ENCODE data around the gene PPP6R2.
A peak's percentile ranks its signal among the peaks of the same experiment; 100 is the strongest.

DNA sequence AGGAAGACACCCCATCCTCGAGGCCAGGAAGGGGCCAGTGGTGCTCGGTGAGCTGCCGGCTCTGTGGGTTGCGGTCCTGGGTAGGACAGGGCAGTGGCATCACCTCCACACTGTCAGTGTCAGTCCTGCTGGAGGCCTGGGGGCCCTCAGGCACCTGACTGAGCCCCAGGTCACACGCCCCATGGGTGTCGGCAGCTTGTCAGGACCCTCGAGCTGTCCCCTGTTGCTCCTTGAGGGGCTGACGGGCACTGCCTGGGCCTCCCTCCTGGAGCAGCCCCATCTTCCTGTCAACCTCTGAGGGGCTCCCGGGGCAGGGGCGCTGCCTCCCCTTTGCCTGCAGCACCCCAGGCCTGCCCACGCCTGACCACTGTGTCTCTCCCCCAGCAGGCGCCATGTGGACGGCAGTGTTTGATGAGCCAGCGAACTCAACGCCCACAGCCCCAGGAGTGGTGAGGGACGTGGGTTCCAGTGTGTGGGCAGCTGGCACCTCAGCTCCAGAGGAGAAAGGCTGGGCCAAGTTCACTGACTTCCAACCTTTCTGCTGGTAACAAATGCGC is 96.3 kb downstream of the PPP6R2 start:
- peak in 1 of 3 donors; percentile 16 for TF ChIP-seq POLR2AphosphoS5 (IDR thresholded peaks at IDR 0.05)
- TF ChIP-seq, protein P1, sequence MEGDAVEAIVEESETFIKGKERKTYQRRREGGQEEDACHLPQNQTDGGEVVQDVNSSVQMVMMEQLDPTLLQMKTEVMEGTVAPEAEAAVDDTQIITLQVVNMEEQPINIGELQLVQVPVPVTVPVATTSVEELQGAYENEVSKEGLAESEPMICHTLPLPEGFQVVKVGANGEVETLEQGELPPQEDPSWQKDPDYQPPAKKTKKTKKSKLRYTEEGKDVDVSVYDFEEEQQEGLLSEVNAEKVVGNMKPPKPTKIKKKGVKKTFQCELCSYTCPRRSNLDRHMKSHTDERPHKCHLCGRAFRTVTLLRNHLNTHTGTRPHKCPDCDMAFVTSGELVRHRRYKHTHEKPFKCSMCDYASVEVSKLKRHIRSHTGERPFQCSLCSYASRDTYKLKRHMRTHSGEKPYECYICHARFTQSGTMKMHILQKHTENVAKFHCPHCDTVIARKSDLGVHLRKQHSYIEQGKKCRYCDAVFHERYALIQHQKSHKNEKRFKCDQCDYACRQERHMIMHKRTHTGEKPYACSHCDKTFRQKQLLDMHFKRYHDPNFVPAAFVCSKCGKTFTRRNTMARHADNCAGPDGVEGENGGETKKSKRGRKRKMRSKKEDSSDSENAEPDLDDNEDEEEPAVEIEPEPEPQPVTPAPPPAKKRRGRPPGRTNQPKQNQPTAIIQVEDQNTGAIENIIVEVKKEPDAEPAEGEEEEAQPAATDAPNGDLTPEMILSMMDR (IDR thresholded peaks at IDR 0.05 in 8 of 11, conservative IDR thresholded peaks at IDR 0.05 in 3 of 11) = no peak
- TF ChIP-seq POLR2A (IDR thresholded peaks at IDR 0.05) = no peak

Measured in spleen (tissue), 7 donors.